K562 (cell line): ENCODE measurements around the gene FSTL3. TPM values are rescaled to one million over a fixed set of nuclear protein-coding genes. Genes with fewer than 3 reads are reported as not detected.

ENCODE experiments used
- HDAC8 ChIP-seq: fragments of 450-650 bp; IDR thresholded peaks from 2 replicates; pipeline ENCODE4 v1.6.1; 2016; ENCODE audit warnings: mild to moderate bottlenecking, missing genetic modification characterization, moderate library complexity, missing compliant biosample characterization
- KAT8 ChIP-seq: fragments of 450-650 bp; IDR thresholded peaks from 2 replicates; pipeline ENCODE4 v1.6.1; 2016; ENCODE audit warnings: low read depth, mild to moderate bottlenecking
- NR2C2 ChIP-seq, 2 experiments: fragments of 200-800 bp in 1 of 2; sonication (Bioruptor generic) in 1 of 2; sonication (generic) in 1 of 2; formaldehyde crosslinking in 1 of 2; IDR thresholded peaks; 2 replicates each; pipeline versions ENCODE4 v1.6.1 to v1.8.0; 2016 to 2022; ENCODE audit warnings: mild to moderate bottlenecking in 1 of 2, missing compliant biosample characterization in 1 of 2, missing genetic modification characterization in 1 of 2, missing genetic modification reagents in 1 of 2
- PHF20 ChIP-seq: fragments of 450-650 bp; IDR thresholded peaks from 2 replicates; pipeline ENCODE4 v1.6.1; 2018; ENCODE audit not compliant: partially characterized antibody
- PYGO2 ChIP-seq: fragments of 450-650 bp; IDR thresholded peaks from 2 replicates; pipeline ENCODE4 v1.6.1; 2016; ENCODE audit warnings: mild to moderate bottlenecking, missing genetic modification characterization, moderate library complexity, missing compliant biosample characterization
- SREBF2 ChIP-seq: sonication (generic); formaldehyde crosslinking; IDR thresholded peaks from 2 replicates; pipeline ENCODE4 v1.4.0; 2020; ENCODE audit warnings: mild to moderate bottlenecking, missing genetic modification reagents
- TBP ChIP-seq: optimal IDR thresholded peaks from 2 replicates; pipeline ENCODE3; 2011; ENCODE audit warnings: low read depth, low read length, improper control_type of control experiment
- ZNF197 ChIP-seq: fragments of 200-800 bp; sonication (Bioruptor generic); IDR thresholded peaks from 2 replicates; pipeline ENCODE4 v1.6.1; 2016; ENCODE audit warnings: low read depth, missing genetic modification characterization, missing compliant biosample characterization
- polyA plus RNA-seq, 8 experiments: library from polyadenylated mRNA; depleted of rRNA in 4 of 8; stranded (reverse) in 5 of 8; unstranded in 3 of 8; fragments of >200 nt; fragmentation: Nextera tagmentation in 2 of 8; fragmentation: Illumina TruSeq in 1 of 8; extraction: Ambion mirVana in 2 of 8; extraction: Trizol in 1 of 8; gene quantifications; 2 replicates each; pipeline versions ENCODE4 v1.2.1 to v1.2.3, GENCODE V29; 2011 to 2014; ENCODE audit warnings: inconsistent platforms in 1 of 8, missing spikeins in 1 of 8
- total RNA-seq, 7 experiments: library from RNA; depleted of rRNA in 6 of 7; stranded (reverse); fragments of >200 nt in 6 of 7; fragmentation: Illumina TruSeq in 2 of 7; extraction: Trizol in 2 of 7; gene quantifications; 2 replicates each; pipeline versions ENCODE4 v1.2.1 to v1.2.3, GENCODE V29; 2011 to 2021; ENCODE audit warnings: low replicate concordance in 1 of 7
- TF ChIP-seq, protein P1 (sequence below): fragments of 450-650 bp; IDR thresholded peaks from 2 replicates; pipeline ENCODE4 v1.7.1; 2018; ENCODE audit warnings: mild to moderate bottlenecking, low read depth; ENCODE audit not compliant: partially characterized antibody
- TF ChIP-seq, protein P2 (sequence below): fragments of 450-650 bp; IDR thresholded peaks from 2 replicates; pipeline ENCODE4 v1.7.0; 2016; ENCODE audit warnings: borderline replicate concordance
- TF ChIP-seq, protein P3 (sequence below): fragments of 250-450 bp; sonication (Bioruptor Pico); IDR thresholded peaks from 2 replicates; pipeline ENCODE4 v1.4.0; 2020; ENCODE audit warnings: mild to moderate bottlenecking, moderate library complexity
- TF ChIP-seq, protein P4 (sequence below): fragments of 250-450 bp; sonication (Bioruptor Pico); IDR thresholded peaks from 2 replicates; pipeline ENCODE4 v1.4.0; 2020; ENCODE audit warnings: mild to moderate bottlenecking
- TF ChIP-seq, protein P5 (sequence below): fragments of 250-450 bp; sonication (Bioruptor Pico); IDR thresholded peaks from 2 replicates; pipeline ENCODE4 v1.4.0; 2020
- TF ChIP-seq, protein P6 (sequence below): sonication (generic); formaldehyde crosslinking; IDR thresholded peaks from 2 replicates; pipeline ENCODE4 v1.8.0; 2022; ENCODE audit warnings: mild to moderate bottlenecking, missing genetic modification reagents

Gene FSTL3
- total and polyA plus RNA-seq, 9 of the 15 experiments (the other 6 are each of a cell fraction or from before 2014, with no cell fraction given), result 0.35 to 6.8 (median 4.2) TPM; not detected in 1

DNA sequence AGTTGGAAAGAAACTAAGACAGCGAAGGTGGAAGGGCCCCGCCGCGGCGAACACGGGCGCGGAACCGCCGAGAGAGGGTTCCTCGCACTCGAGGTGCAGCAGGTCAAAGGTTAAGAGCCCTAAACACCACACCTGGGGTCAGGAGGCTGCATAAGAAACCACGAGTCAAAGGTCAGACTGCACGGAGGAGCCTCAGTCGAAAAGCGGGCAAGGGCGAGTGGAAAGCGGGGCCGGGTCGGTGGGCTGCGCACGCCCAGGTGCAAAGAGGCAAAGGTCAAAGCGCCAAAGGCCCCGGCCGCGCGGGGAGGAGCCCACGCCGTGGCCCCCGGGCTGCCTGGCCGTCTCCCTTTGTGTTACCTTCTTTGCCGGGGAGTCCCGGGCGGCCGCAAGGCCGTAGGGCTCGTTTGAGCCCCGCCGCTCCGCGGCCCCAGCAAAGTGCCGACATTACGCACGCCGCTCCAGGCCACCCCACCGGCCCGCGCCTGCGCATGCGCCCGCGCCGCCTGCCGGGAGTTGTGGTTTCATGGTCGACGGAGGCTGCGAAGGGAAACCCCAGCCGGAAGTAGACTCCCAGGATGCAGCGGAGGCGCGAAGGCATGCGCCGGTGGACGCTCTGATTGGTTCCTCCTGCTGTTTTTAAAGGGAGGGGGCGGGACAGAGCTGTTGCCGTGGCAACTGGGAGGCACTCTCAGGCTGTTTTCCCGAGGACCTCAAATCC is 43.0 kb upstream of the FSTL3 start, which contains the start of gene POLRMT (continued):
- TF ChIP-seq ZNF197 (CRISPR knock-in tag) (0 out of 2 replicates have a peak, but pooled peaks have one; percentile 46), KAT8 (no peak), PYGO2 (tag) (0 out of 2 replicates have a peak, but pooled peaks have one; percentile 25), NR2C2 (CRISPR knock-in tag; IDR thresholded peaks at IDR 0.05) (peak; percentile 90), NR2C2 (tag; IDR thresholded peaks at IDR 0.05) (peak; percentile 99), HDAC8 (tag) (no peak), SREBF2 (CRISPR knock-in tag) (no peak), PHF20 (no peak), TBP (peak; percentile 45)
- TF ChIP-seq, protein P1, sequence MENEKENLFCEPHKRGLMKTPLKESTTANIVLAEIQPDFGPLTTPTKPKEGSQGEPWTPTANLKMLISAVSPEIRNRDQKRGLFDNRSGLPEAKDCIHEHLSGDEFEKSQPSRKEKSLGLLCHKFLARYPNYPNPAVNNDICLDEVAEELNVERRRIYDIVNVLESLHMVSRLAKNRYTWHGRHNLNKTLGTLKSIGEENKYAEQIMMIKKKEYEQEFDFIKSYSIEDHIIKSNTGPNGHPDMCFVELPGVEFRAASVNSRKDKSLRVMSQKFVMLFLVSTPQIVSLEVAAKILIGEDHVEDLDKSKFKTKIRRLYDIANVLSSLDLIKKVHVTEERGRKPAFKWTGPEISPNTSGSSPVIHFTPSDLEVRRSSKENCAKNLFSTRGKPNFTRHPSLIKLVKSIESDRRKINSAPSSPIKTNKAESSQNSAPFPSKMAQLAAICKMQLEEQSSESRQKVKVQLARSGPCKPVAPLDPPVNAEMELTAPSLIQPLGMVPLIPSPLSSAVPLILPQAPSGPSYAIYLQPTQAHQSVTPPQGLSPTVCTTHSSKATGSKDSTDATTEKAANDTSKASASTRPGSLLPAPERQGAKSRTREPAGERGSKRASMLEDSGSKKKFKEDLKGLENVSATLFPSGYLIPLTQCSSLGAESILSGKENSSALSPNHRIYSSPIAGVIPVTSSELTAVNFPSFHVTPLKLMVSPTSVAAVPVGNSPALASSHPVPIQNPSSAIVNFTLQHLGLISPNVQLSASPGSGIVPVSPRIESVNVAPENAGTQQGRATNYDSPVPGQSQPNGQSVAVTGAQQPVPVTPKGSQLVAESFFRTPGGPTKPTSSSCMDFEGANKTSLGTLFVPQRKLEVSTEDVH, result peak; percentile 48
- TF ChIP-seq, protein P2, sequence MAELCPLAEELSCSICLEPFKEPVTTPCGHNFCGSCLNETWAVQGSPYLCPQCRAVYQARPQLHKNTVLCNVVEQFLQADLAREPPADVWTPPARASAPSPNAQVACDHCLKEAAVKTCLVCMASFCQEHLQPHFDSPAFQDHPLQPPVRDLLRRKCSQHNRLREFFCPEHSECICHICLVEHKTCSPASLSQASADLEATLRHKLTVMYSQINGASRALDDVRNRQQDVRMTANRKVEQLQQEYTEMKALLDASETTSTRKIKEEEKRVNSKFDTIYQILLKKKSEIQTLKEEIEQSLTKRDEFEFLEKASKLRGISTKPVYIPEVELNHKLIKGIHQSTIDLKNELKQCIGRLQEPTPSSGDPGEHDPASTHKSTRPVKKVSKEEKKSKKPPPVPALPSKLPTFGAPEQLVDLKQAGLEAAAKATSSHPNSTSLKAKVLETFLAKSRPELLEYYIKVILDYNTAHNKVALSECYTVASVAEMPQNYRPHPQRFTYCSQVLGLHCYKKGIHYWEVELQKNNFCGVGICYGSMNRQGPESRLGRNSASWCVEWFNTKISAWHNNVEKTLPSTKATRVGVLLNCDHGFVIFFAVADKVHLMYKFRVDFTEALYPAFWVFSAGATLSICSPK, result no peak
- TF ChIP-seq, protein P3, sequence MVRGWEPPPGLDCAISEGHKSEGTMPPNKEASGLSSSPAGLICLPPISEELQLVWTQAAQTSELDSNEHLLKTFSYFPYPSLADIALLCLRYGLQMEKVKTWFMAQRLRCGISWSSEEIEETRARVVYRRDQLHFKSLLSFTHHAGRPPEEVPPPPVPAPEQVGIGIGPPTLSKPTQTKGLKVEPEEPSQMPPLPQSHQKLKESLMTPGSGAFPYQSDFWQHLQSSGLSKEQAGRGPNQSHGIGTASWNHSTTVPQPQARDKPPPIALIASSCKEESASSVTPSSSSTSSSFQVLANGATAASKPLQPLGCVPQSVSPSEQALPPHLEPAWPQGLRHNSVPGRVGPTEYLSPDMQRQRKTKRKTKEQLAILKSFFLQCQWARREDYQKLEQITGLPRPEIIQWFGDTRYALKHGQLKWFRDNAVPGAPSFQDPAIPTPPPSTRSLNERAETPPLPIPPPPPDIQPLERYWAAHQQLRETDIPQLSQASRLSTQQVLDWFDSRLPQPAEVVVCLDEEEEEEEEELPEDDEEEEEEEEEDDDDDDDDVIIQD (CRISPR knock-in tag), result no peak
- TF ChIP-seq, protein P4, sequence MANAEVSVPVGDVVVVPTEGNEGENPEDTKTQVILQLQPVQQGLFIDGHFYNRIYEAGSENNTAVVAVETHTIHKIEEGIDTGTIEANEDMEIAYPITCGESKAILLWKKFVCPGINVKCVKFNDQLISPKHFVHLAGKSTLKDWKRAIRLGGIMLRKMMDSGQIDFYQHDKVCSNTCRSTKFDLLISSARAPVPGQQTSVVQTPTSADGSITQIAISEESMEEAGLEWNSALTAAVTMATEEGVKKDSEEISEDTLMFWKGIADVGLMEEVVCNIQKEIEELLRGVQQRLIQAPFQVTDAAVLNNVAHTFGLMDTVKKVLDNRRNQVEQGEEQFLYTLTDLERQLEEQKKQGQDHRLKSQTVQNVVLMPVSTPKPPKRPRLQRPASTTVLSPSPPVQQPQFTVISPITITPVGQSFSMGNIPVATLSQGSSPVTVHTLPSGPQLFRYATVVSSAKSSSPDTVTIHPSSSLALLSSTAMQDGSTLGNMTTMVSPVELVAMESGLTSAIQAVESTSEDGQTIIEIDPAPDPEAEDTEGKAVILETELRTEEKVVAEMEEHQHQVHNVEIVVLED (CRISPR knock-in tag), result 0 out of 2 replicates have a peak, but pooled peaks have one; percentile 21
- TF ChIP-seq, protein P5, sequence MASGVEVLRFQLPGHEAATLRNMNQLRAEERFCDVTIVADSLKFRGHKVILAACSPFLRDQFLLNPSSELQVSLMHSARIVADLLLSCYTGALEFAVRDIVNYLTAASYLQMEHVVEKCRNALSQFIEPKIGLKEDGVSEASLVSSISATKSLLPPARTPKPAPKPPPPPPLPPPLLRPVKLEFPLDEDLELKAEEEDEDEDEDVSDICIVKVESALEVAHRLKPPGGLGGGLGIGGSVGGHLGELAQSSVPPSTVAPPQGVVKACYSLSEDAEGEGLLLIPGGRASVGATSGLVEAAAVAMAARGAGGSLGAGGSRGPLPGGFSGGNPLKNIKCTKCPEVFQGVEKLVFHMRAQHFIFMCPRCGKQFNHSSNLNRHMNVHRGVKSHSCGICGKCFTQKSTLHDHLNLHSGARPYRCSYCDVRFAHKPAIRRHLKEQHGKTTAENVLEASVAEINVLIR (CRISPR knock-in tag), result no peak
- TF ChIP-seq, protein P6, sequence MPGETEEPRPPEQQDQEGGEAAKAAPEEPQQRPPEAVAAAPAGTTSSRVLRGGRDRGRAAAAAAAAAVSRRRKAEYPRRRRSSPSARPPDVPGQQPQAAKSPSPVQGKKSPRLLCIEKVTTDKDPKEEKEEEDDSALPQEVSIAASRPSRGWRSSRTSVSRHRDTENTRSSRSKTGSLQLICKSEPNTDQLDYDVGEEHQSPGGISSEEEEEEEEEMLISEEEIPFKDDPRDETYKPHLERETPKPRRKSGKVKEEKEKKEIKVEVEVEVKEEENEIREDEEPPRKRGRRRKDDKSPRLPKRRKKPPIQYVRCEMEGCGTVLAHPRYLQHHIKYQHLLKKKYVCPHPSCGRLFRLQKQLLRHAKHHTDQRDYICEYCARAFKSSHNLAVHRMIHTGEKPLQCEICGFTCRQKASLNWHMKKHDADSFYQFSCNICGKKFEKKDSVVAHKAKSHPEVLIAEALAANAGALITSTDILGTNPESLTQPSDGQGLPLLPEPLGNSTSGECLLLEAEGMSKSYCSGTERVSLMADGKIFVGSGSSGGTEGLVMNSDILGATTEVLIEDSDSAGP (CRISPR knock-in tag), result 0 out of 2 replicates have a peak, but pooled peaks have one; percentile 39
